Kidney (tissue), 14 donors: ENCODE results near the gene EIF4E2. TPM values are rescaled to one million over a fixed set of nuclear protein-coding genes. Genes with fewer than 3 reads are reported as not detected.

Source experiments
- DNase-seq, 5 donors: peaks; one replicate each; pipeline ENCODE4 v3.0.0-alpha.2; 2013 to 2020
- FAIRE-seq: peaks from 2 replicates; lab custom pipeline; 2012; peaks lifted over from hg19 to GRCh38; lab: Jason Lieb, UNC
- H3K27ac ChIP-seq, 2 donors: one replicate each; pipeline ENCODE4 v1.7.0; 2013; ENCODE audit warnings: low read depth in 2 of 2, low read length in 2 of 2, inconsistent platforms in 1 of 2
- H3K27me3 ChIP-seq: one replicate; pipeline ENCODE4 v1.7.1; 2013; ENCODE audit warnings: low read length, inconsistent platforms; ENCODE audit not compliant: control insufficient read depth, insufficient read depth
- H3K36me3 ChIP-seq, 3 donors: one replicate each; pipeline versions ENCODE4 v1.7.0 to v1.7.1; 2013; ENCODE audit warnings: low read length in 3 of 3, control low read depth in 1 of 3, inconsistent platforms in 1 of 3; ENCODE audit not compliant: insufficient read depth in 3 of 3, control insufficient read depth in 2 of 3
- H3K4me1 ChIP-seq, 3 donors: one replicate each; pipeline versions ENCODE4 v1.7.0 to v1.7.1; 2013; ENCODE audit warnings: low read length in 3 of 3, inconsistent platforms in 1 of 3, low read depth in 1 of 3; ENCODE audit not compliant: control insufficient read depth in 2 of 3, insufficient read depth in 2 of 3
- H3K4me3 ChIP-seq, 3 donors: one replicate each; pipeline versions ENCODE4 v1.7.0 to v1.8.1; 2013; ENCODE audit warnings: low read length in 3 of 3, control low read depth in 1 of 3, inconsistent platforms in 1 of 3
- H3K9ac ChIP-seq, 3 donors: one replicate each; pipeline versions ENCODE4 v1.7.0 to v1.7.1; 2013; ENCODE audit warnings: low read length in 3 of 3, control low read depth in 1 of 3, inconsistent platforms in 1 of 3
- H3K9me3 ChIP-seq, 3 donors: one replicate each; pipeline versions ENCODE4 v1.7.0 to v1.7.1; 2013; ENCODE audit warnings: low read length in 3 of 3, control low read depth in 1 of 3, inconsistent platforms in 1 of 3; ENCODE audit not compliant: control insufficient read depth in 2 of 3, insufficient read depth in 1 of 3
- intact Hi-C: fragments of 100-400 bp; cut with DNase I; formaldehyde crosslinking; loops from one replicate; pipeline ENCODE4 v1.11.1; 2022
- polyA plus RNA-seq: library from polyadenylated mRNA; stranded (reverse); fragments of 350-450 nt; fragmentation: Illumina TruSeq; extraction: RNeasy Lipid Tissue Mini Kit (QIAGEN cat#74804); gene quantifications from one replicate; pipeline ENCODE4 v1.2.3, GENCODE V29; 2014; ENCODE audit warnings: low read depth, low replicate concordance; ENCODE audit not compliant: insufficient read depth
- total RNA-seq: library from RNA; stranded (reverse); fragmentation: NEBNext Ultra II Directional; extraction: Animal tissue kit (Norgen Biotek cat#: 25700); gene quantifications from one replicate; pipeline ENCODE4 v1.2.1, GENCODE V29; 2021
- TF ChIP-seq, protein P1 (sequence below): IDR thresholded peaks from 3 replicates; pipeline ENCODE4 v1.5.1; 2012; ENCODE audit warnings: mild to moderate bottlenecking, moderate library complexity, borderline replicate concordance; ENCODE audit not compliant: insufficient read depth; ENCODE audit errors: extremely low read depth
- donor health status: control.
- donor health status: control.
- donor health status: control.
- donor health status: control.
- donor health status: control.
- donor health status: DM: yes; HTN: yes; CAD: no.
- donor health status: Normal renal cell carcinoma (clear cell type).

EIF4E2 gene
- total and polyA plus RNA-seq, 2 donors from 2014 or later, result 78.3 to 79.2 TPM

DNA sequence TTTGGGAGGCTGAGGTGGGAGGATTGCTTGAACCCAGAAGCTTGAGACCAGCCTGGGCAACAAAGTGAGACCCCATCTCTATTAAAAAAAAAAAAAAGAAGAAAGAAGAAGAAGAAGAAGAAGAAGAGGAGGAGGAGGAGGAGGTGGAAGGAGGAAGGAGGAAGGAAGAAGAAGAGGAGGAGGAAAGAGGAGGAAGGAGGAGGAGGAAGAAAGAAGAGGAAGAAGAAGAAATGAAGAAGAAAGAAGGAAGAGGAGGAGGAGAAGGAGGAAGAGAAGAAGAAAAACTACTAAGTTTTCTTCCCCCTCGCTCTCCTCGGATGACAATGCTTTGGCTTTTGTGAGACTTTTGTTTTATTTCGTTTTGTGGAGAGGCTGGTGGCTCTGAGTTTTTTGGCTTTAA, 52.8 kb downstream of the EIF4E2 start:
- DNase-seq, result no peak

DNA sequence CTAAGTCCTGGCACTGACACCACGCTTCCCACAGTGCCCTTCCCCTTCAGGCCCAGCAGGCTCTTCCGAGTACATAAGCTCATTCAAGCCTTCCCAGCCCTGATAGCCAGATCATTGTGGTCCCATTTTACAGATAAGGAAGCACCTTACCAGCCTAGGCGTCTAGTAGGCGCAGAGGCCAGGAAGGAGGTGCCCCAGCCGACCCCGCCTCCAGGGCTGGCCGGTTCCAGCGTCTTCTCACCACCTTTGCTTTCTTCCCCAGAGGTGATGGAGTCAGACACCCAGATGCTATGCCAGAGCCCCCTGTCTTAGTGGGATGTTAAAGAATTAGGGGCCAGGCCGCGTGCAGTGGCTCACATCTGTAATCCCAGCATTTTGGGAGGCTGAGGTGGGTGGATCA, 54.0 kb downstream of the EIF4E2 start:
- H3K9me3 ChIP-seq, result no peaks in the 10 kb centered on the region
- no peak overlapping the region for H3K27ac ChIP-seq
- H3K4me3 ChIP-seq, result no peak overlapping the region
- H3K4me1 ChIP-seq, result no peaks in the 10 kb centered on the region
- no peaks in the 10 kb centered on the region for H3K27me3 ChIP-seq
- no peak overlapping the region for H3K9ac ChIP-seq
- TF ChIP-seq, protein P1, sequence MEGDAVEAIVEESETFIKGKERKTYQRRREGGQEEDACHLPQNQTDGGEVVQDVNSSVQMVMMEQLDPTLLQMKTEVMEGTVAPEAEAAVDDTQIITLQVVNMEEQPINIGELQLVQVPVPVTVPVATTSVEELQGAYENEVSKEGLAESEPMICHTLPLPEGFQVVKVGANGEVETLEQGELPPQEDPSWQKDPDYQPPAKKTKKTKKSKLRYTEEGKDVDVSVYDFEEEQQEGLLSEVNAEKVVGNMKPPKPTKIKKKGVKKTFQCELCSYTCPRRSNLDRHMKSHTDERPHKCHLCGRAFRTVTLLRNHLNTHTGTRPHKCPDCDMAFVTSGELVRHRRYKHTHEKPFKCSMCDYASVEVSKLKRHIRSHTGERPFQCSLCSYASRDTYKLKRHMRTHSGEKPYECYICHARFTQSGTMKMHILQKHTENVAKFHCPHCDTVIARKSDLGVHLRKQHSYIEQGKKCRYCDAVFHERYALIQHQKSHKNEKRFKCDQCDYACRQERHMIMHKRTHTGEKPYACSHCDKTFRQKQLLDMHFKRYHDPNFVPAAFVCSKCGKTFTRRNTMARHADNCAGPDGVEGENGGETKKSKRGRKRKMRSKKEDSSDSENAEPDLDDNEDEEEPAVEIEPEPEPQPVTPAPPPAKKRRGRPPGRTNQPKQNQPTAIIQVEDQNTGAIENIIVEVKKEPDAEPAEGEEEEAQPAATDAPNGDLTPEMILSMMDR, result no peak
- FAIRE-seq (no peak), DNase-seq (no peak)
- intact Hi-C loops, result no loop called here
- H3K36me3 ChIP-seq, result no peaks in the 10 kb centered on the region

More for the DNA sequence above, 52.8 kb downstream of the EIF4E2 start:
- H3K9me3 ChIP-seq, result no peaks in the 10 kb centered on the region
- no peak for FAIRE-seq
- no peak overlapping the region for H3K4me3 ChIP-seq
- no peaks in the 10 kb centered on the region for H3K36me3 ChIP-seq
- H3K4me1 ChIP-seq, result no peaks in the 10 kb centered on the region
- no peaks in the 10 kb centered on the region for H3K27me3 ChIP-seq
- TF ChIP-seq, protein P1, result no peak
- no peak overlapping the region for H3K9ac ChIP-seq
- H3K27ac ChIP-seq, result no peak overlapping the region
- intact Hi-C loops, result no loop called here

DNA sequence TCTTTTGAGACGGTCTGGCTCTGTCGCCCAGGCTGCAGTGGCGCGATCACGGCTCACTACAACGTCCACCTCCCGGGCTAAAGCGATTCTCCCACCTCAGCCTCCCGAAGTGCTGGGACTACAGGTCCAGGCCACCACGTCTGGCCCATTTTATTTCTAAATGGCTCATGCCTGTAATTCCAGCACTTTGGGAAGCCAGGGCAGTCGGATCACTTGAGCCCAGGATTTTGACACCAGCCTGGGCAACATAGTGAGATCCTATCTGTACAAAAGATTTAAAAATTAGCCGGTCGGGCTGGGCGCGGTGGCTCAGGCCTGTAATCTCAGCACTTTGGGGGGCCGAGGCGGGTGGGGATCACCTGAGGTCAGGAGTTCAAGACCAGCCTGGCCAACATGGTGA, 56.5 kb downstream of the EIF4E2 start:
- FAIRE-seq, result no peak
- TF ChIP-seq, protein P1, result no peak
- no peak for DNase-seq
- no peaks in the 10 kb centered on the region for H3K36me3 ChIP-seq
- H3K27ac ChIP-seq, result no peak overlapping the region
- no peaks in the 10 kb centered on the region for H3K9me3 ChIP-seq
- no peaks in the 10 kb centered on the region for H3K27me3 ChIP-seq
- H3K9ac ChIP-seq, result no peak overlapping the region
- intact Hi-C loops, result no loop called here
- H3K4me1 ChIP-seq, result no peaks in the 10 kb centered on the region
- H3K4me3 ChIP-seq, result no peak overlapping the region

DNA sequence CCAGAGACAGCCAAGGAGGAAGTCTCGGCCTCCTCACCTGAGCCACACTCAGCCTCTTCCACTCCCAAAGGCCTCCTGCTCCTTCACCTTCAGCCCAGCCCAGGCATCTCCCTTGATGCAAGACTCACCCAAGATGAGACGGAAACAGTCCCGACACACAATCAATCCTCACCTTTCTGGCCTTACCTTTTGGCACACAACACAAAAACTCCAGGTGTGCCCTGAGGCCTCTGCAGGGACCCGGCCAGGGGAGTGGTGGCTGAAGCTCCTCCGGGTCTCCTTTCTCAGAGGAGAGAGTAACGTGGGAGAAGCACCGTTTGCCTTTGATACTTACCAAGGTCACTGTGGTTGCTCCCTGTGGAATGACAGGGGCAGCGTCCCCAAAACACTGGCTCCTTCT, 59.1 kb downstream of the EIF4E2 start:
- intact Hi-C loops, result no loop called here
- TF ChIP-seq, protein P1, result no peak

More for the DNA sequence above, 59.1 kb downstream of the EIF4E2 start:
- Histone ChIP-seq H3K36me3 (no peaks in the 10 kb centered on the region), H3K4me1 (no peaks in the 10 kb centered on the region), H3K27ac (no peak overlapping the region), H3K4me3 (no peak overlapping the region), H3K9me3 (no peaks in the 10 kb centered on the region), H3K9ac (no peak overlapping the region), H3K27me3 (no peaks in the 10 kb centered on the region)
- DNase-seq (no peak), FAIRE-seq (no peak)
